ENCODE results near the gene POM121L2.
A peak's percentile ranks its signal among the peaks of the same experiment; 100 is the strongest.
"Not testable (repeated sequence)": the region's sequence is repeated elsewhere in the genome, so short reads cannot be mapped to it uniquely, and the experiment has no call there.

POM121L2 gene

DNA sequence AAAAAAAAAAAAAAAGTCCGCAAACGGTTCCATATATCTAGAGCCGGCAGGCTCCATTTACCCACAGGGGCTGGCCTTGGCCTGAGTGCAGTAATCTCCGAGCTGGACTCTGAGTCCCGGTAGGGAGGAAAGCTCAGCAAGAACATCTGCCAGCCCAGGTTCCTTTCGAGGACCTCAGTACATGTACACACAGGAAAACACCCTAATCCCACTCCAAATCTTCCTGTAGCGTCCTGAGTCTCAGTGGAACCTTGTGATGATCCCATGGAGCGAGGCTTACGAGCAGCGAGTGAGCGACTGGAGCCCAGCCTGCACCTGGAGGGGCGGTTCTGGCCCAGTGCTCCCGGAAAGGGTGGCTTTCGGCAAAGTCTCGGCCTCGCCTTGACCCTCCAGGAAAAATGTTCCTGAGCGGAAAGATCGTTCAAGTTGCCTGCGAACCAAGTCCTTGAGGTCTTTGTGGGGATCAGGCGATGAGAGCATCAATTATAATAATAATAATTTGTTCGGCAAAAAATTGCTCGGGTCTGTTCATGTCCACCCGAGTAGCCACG, 32.5 kb downstream of the POM121L2 start:
- no peak for DNase-seq (ENCODE audit: extremely low read depth, insufficient read length)
- H3K27me3 ChIP-seq (replicated peaks; ENCODE audit: control insufficient read depth, insufficient read depth, low read length), result no peaks in the 10 kb centered on the region
- H3K36me3 ChIP-seq (ENCODE audit: control insufficient read depth, insufficient read depth, low read length), result no peaks in the 10 kb centered on the region
- TF ChIP-seq CTCF (IDR thresholded peaks at IDR 0.05; ENCODE audit: insufficient read depth, low read length, poor library complexity, severe bottlenecking), result no peak
- peak overlapping the region; percentile 12 for H3K4me3 ChIP-seq (replicated peaks; ENCODE audit: low read depth, low read length)

- no peak for DNase-seq (ENCODE audit: extremely low read depth, insufficient read length)
- Histone ChIP-seq H3K27me3 (replicated peaks; ENCODE audit: control insufficient read depth, insufficient read depth, low read length) (no peaks in the 10 kb centered on the region), H3K36me3 (ENCODE audit: control insufficient read depth, insufficient read depth, low read length) (no peaks in the 10 kb centered on the region), H3K4me3 (replicated peaks; ENCODE audit: low read depth, low read length) (no peak overlapping the region)
- TF ChIP-seq CTCF (IDR thresholded peaks at IDR 0.05; ENCODE audit: insufficient read depth, low read length, poor library complexity, severe bottlenecking), result no peak
These were observed 36.8 kb downstream of the POM121L2 start for GRCh38 chr6:27275025-27275956.

GRCh38 chr6:27273783-27274182, 38.3 kb downstream of the POM121L2 start:
- Histone ChIP-seq H3K4me3 (replicated peaks; ENCODE audit: low read depth, low read length) (no peak overlapping the region), H3K36me3 (ENCODE audit: control insufficient read depth, insufficient read depth, low read length) (no peaks in the 10 kb centered on the region), H3K27me3 (replicated peaks; ENCODE audit: control insufficient read depth, insufficient read depth, low read length) (no peaks in the 10 kb centered on the region)
- no peak for TF ChIP-seq CTCF (IDR thresholded peaks at IDR 0.05; ENCODE audit: insufficient read depth, low read length, poor library complexity, severe bottlenecking)
- DNase-seq (ENCODE audit: extremely low read depth, insufficient read length), result no peak

DNA sequence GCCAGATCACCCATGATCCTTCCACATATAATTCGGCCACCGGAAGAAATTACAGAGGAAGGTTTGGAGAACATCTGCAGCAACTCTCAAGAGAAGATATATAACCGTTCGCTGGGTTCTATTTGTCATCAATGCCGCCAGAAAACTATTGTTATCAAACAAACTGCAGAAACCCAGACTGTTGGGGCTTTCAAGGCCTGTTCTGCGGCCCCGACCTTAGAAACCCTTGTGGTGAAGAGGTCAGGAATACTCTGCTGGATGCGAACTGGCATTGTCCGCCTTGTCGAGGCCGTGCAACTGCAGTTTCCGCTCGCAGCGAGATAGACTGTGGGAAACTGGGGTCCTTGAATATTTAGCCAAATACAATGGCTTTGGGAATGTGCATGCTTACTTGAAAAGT, 43.3 kb downstream of the POM121L2 start:
- H3K27me3 ChIP-seq (replicated peaks; ENCODE audit: control insufficient read depth, insufficient read depth, low read length), result no peaks in the 10 kb centered on the region
- no peak for TF ChIP-seq CTCF (IDR thresholded peaks at IDR 0.05; ENCODE audit: insufficient read depth, low read length, poor library complexity, severe bottlenecking)

GRCh38 chr6:27267857-27268434, 44.1 kb downstream of the POM121L2 start:
- Histone ChIP-seq H3K36me3 (ENCODE audit: control insufficient read depth, insufficient read depth, low read length) (no peaks in the 10 kb centered on the region), H3K27me3 (replicated peaks; ENCODE audit: control insufficient read depth, insufficient read depth, low read length) (no peaks in the 10 kb centered on the region), H3K4me3 (replicated peaks; ENCODE audit: low read depth, low read length) (no peak overlapping the region)
- no peak for DNase-seq (ENCODE audit: extremely low read depth, insufficient read length)
- no peak for TF ChIP-seq CTCF (IDR thresholded peaks at IDR 0.05; ENCODE audit: insufficient read depth, low read length, poor library complexity, severe bottlenecking)

More for the DNA sequence above, 43.3 kb downstream of the POM121L2 start:
- Histone ChIP-seq H3K36me3 (ENCODE audit: control insufficient read depth, insufficient read depth, low read length) (no peaks in the 10 kb centered on the region), H3K4me3 (replicated peaks; ENCODE audit: low read depth, low read length) (no peak overlapping the region)
- DNase-seq (ENCODE audit: extremely low read depth, insufficient read length), result no peak

DNA sequence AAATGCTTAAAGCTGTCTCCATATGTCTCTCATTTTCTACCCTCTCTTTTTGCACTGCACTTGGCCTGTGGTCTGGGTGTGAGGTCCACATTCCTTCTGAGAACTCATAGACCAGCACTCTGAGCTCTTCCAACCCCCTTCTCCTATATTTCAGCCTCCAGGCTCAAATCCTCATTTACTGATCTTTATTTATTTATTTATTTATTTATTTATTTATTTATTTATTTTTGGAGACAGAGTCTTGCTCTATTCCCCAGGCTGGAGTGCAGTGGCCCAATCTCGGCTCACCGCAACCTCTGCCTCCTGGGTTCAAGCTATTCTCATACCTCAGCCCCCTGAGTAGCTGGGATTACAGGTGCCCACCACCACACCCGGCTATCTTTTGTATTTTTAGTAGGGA, 45.1 kb downstream of the POM121L2 start:
- not testable (repeated sequence) for DNase-seq (ENCODE audit: extremely low read depth, insufficient read length)

More for the DNA sequence above, 45.1 kb downstream of the POM121L2 start:
- H3K36me3 ChIP-seq (ENCODE audit: control insufficient read depth, insufficient read depth, low read length); H3K4me3 ChIP-seq (replicated peaks; ENCODE audit: low read depth, low read length); H3K27me3 ChIP-seq (replicated peaks; ENCODE audit: control insufficient read depth, insufficient read depth, low read length): not testable (repeated sequence)

Data from GM06990 (cell line).